ENCODE data around the gene MED17.

GRCh38 chr11:93741094-93741881 is 42.8 kb upstream of the MED17 start, which contains the start of the genes C11orf54 and TAF1D:
- TF ChIP-seq SUZ12 (IDR thresholded peaks at IDR 0.05; ENCODE audit: extremely low read depth, insufficient read depth, insufficient read length) (no peak), YY1 (IDR thresholded peaks at IDR 0.05; ENCODE audit: insufficient read depth, insufficient read length) (peak; percentile 60)
